Activated CD4-positive, alpha-beta T cell treated with anti-CD3 and anti-CD28 coated beads, Interleukin-2, Interleukin-4, amounts not matched to agents 100 ng/mL and 50 ng/mL, durations not matched to agents 16 hours and 8 hours (primary cell): ENCODE data around the gene BMI1.
"Not testable (repeated sequence)": the region's sequence is repeated elsewhere in the genome, so short reads cannot be mapped to it uniquely, and the experiment has no call there.

ENCODE experiments used
- DNase-seq: peaks from one replicate; pipeline ENCODE4 v3.0.0-alpha.2; 2020; ENCODE audit warnings: low spot score

The BMI1 gene

GRCh38 chr10:22320591-22321155 is at the start of gene BMI1:
Gene BMI1 (plus strand): TSS chr10:22321099. CDS start chr10:22326450, 5,351 bp downstream.
- peak; percentile 62 for DNase-seq

DNA sequence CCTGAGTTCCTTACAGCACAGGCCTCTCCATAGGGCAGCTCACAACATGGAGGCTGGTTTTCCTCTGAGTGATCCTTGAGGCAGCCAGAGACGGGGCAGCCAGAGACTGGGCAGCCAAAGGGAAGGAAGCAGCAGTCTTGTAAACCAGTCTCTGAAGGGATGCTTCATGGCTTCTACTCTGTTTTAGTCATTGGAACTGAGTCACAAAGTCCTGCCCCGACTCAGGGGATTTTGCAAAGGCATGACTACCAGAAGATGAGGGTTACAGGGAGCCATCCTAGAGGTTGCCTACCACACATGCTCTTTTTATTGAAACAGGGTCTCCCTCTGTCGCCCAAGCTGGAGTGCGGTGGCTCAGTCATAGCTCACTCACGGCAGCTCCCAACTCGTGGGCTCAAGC is 49.1 kb upstream of the BMI1 start:
- no peak for DNase-seq

DNA sequence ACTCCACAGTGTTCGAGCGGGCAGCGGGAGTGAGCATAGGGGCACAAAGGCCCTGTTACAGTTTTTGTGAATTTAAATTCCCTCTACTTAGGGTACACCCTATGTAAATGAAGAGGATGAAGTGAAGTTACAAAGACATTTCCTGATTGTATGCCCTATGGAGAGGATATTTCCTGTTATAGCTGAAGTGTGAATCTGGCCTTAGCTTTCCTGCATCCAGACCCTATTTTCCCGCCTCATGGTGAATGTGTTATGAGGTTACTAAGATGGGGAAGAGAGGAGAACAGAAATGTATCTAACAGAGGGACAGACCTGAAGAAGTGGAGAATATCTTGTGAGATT is 42.5 kb upstream of the BMI1 start:
- no peak for DNase-seq

- no peak for DNase-seq
Observed at GRCh38 chr10:22280078-22280477, 40.8 kb upstream of the BMI1 start.

DNA sequence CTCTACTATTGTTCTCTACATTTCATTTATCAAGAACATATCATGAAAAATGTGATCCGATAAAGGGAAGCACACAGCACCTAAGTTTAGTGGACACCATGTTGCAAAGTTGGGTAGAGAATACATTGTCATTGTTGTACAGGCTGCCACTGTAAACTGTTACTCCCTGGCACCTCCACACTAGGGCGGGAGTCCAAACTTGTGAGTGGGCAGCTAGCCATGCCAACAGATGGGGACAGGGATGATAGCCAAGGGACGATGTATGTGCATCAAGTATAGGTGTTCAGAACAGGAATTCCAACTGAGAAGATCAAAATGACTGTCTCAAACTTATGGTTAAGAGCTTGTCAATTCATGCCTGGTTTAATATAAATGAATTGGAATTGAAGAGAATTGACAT is 35.8 kb upstream of the BMI1 start:
- DNase-seq: no peak

- DNase-seq: no peak
Observed at GRCh38 chr10:22293747-22294404, 27.0 kb upstream of the BMI1 start.

DNA sequence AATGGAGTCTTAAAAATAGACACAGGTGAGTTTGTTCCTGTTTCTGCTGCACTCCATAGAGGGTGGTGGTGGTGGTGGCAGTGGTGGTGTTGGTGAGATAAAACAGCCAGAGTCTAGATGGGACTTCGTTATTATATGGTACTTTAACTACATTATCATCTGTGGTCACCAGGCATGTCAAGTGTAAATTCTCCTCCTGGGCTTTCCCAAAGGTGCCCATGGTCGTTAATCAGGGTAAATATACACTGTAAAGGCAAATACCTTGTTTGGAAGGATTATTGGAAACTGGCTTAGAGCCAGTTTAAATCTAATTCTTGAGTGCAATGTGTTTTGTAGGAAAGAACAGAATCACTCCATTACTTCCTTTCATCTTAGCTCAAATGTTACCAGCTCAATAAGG is 26.2 kb upstream of the BMI1 start:
- no peak for DNase-seq

- DNase-seq: no peak
Observed at GRCh38 chr10:22301193-22301592, 19.7 kb upstream of the BMI1 start.

- DNase-seq: no peak
Observed at GRCh38 chr10:22303461-22303860, 17.4 kb upstream of the BMI1 start.

- DNase-seq: no peak
Observed at GRCh38 chr10:22305721-22306120, 15.2 kb upstream of the BMI1 start.

DNA sequence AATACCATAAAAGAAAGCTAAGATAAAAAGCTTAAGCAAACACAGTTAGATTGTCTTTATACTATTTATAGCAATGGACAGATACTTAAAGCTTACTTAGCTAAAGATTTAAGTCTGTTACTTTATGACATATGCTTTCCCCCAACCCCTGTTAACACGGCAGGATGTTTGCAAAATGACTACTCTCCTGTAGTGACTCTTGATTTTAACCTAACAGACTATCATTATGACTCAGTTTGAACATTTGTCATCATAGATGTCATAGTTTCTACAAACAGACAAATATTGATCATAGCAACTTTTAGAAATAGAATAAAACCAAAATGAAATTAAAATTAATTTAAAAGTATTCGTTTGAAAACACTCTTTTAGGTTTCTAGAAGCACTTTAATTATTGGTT is 12.5 kb upstream of the BMI1 start:
- DNase-seq: peak; percentile 92

- DNase-seq: no peak
Observed at GRCh38 chr10:22309180-22310000, 11.5 kb upstream of the BMI1 start.

GRCh38 chr10:22310012-22310411 is 10.9 kb upstream of the BMI1 start:
- DNase-seq: not testable (repeated sequence)

DNA sequence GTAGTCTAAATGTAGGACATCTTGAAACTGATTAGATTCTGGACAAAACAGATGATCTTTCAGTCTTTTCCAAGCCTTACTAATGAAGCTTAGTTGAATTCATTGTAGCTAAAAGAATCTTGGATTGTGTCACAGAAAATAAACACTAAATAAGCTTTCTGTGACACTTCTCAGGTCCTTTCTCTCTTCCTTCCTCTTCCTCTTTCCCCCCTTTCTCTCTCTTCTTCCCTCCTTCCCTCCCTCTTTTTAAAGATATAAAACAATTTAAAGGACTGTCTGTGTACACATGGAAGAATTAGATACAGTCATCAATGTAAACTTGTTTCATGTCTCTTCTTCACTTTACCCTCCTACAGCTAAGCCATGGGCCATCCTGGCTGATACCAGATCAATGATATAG is 10.0 kb upstream of the BMI1 start:
- DNase-seq: no peak

DNA sequence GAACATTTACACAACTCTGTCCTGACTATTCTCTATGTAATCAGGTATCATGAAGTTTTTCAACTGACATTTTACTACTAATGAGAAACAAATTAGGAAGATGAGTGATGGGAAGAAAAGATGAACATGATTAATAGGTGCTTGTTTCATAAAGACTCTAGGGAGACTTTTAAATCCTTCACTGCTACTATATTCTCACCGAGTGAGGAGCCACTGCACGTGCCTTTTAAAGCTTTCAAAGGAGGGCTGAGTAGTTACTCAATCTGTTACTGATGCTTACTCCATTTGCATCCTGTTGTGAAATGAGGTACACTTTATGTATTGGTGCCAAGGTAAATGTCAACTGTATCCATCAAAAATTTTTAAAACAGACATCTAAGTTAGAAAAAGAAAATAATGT is 6.0 kb upstream of the BMI1 start:
- DNase-seq: peak; percentile 53

GRCh38 chr10:22315455-22316285 is 5.2 kb upstream of the BMI1 start:
- DNase-seq: no peak

- DNase-seq: peak; percentile 80
Observed at GRCh38 chr10:22316286-22317075, 4.4 kb upstream of the BMI1 start, which contains the start of gene COMMD3. Gene COMMD3 (plus strand): TSS chr10:22316388. CDS start chr10:22316418, 30 bp downstream.

GRCh38 chr10:22317076-22317370 is 3.9 kb upstream of the BMI1 start:
- no peak for DNase-seq

DNA sequence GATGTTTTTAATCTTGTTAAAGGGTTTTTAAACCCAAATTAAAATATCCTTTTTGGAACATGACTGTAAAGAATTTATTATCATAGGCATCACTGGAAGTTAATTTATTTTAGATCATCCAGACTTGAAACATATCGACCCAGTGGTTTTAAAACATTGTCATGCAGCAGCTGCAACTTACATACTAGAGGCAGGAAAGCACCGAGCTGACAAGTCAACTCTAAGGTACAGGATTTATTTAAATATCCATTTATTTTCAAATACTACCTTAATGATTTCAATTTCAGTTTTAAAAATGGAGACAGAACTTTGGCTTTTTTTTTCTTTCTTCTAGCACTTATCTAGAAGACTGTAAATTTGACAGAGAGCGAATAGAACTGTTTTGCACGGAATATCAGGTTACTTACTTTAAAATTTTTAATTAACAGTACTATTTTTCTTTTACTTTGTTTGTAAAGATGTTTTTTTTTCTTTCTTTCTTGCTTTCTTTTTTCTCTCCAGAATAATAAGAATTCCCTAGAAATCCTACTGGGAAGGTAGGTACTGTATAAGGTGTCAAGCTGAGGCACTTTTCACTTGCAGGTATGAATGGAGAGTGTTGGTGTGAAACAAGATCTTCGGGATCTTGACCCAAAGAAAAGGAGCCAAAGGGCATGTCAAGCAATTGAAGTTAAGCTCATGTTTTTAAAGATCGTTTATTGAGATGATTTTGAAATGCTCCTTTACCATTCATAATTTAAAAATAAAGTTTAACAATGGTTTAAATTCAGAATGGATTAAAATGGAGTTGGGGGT is 2.9 kb upstream of the BMI1 start:
- DNase-seq: no peak

- no peak for DNase-seq
Observed at GRCh38 chr10:22318772-22319171, 2.1 kb upstream of the BMI1 start.

- no peak for DNase-seq
Observed at GRCh38 chr10:22319547-22319979, 1.3 kb upstream of the BMI1 start.
